ENCODE results near the gene LETM1.
A peak's percentile ranks its signal among the peaks of the same experiment; 100 is the strongest.

Gene LETM1

GRCh38 chr4:1823545-1823932 is 32.4 kb downstream of the LETM1 start:
- no peak for DNase-seq

- no peak for DNase-seq
Measured at GRCh38 chr4:1822568-1823544, 33.1 kb downstream of the LETM1 start.

GRCh38 chr4:1821679-1822567 is 34.0 kb downstream of the LETM1 start:
- no peak for DNase-seq

- DNase-seq, result no peak
Measured at GRCh38 chr4:1819816-1820215, 36.1 kb downstream of the LETM1 start.

- no peak for DNase-seq
Measured at GRCh38 chr4:1819284-1819683, 36.7 kb downstream of the LETM1 start.

- no peak for DNase-seq
Measured at GRCh38 chr4:1815997-1816860, 39.7 kb downstream of the LETM1 start.

- no peak for DNase-seq
Measured at GRCh38 chr4:1815096-1815996, 40.6 kb downstream of the LETM1 start.

GRCh38 chr4:1814453-1814852 is 41.5 kb downstream of the LETM1 start:
- DNase-seq, result no peak

GRCh38 chr4:1813915-1814314 is 42.0 kb downstream of the LETM1 start:
- DNase-seq, result no peak

GRCh38 chr4:1813231-1813630 is 42.7 kb downstream of the LETM1 start:
- DNase-seq, result no peak

GRCh38 chr4:1812720-1813119 is 43.2 kb downstream of the LETM1 start:
- no peak for DNase-seq

GRCh38 chr4:1810765-1811164 is 45.2 kb downstream of the LETM1 start:
- DNase-seq, result no peak

GRCh38 chr4:1809754-1810502 is 46.0 kb downstream of the LETM1 start:
- peak; percentile 79 to 82 for DNase-seq

- DNase-seq, result no peak
Measured at GRCh38 chr4:1808851-1809753, 46.9 kb downstream of the LETM1 start.

GRCh38 chr4:1808396-1808795 is 47.6 kb downstream of the LETM1 start:
- DNase-seq, result no peak

GRCh38 chr4:1807332-1807777 is 48.6 kb downstream of the LETM1 start:
- peak in 1 of 2 experiments; percentile 10 for DNase-seq

- DNase-seq, result no peak
Measured at GRCh38 chr4:1806596-1807331, 49.2 kb downstream of the LETM1 start.

GRCh38 chr4:1806223-1806564 is 49.8 kb downstream of the LETM1 start:
- no peak for DNase-seq
